IPS-18a (cell line): ENCODE measurements around the gene MGME1.

ENCODE experiments used
- H3K27ac ChIP-seq: one replicate; pipeline ENCODE4 v1.5.1; 2013; ENCODE audit warnings: low read length
- H3K27me3 ChIP-seq: one replicate; pipeline ENCODE4 v1.6.1; 2013; ENCODE audit warnings: mild to moderate bottlenecking, low read length; ENCODE audit not compliant: control insufficient read depth, insufficient read depth
- H3K36me3 ChIP-seq: one replicate; pipeline ENCODE4 v1.6.1; 2013; ENCODE audit warnings: low read depth, low read length; ENCODE audit not compliant: control insufficient read depth
- H3K4me1 ChIP-seq: one replicate; pipeline ENCODE4 v1.6.1; 2013; ENCODE audit warnings: low read depth, low read length; ENCODE audit not compliant: control insufficient read depth
- H3K4me3 ChIP-seq: one replicate; pipeline ENCODE4 v1.5.1; 2013; ENCODE audit warnings: low read length
- H3K9ac ChIP-seq: one replicate; pipeline ENCODE4 v1.6.1; 2013; ENCODE audit warnings: mild to moderate bottlenecking, low read length, moderate library complexity
- H3K9me3 ChIP-seq: one replicate; pipeline ENCODE4 v1.6.1; 2013; ENCODE audit warnings: low read depth, low read length; ENCODE audit not compliant: control insufficient read depth

MGME1 gene

DNA sequence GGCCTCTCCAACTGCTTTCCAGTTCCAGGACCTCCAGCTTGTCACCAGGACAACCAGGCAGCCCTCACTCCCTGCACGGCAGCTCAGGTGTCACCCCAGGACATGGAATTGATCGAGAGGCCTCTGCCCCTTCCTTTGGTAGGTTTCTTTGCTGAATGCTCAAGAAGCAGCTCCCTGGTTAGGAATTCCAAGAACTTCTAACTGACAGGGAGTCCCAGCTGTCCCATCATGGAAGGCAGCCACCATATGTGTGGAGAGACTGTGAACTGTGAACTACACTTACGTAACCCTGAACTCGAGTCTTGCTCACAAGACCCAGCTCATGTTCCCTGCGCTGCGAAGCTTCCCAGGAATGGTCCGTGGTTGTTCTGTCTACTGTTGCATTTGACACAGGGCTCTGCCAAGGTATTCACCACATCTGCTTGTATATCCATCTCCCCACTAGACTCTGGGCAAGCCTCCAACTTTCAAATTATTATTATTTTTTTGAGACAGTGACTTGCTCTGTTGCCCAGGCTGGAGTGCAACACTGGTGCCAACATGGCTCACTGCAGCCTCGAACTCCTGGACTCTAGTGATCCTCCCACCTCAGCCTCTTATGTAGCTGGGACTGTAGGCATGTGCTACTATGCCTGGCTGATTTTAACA is 35.7 kb downstream of the MGME1 start:
- Histone ChIP-seq H3K9ac (no peak overlapping the region), H3K27ac (no peak overlapping the region), H3K27me3 (no peaks in the 10 kb centered on the region), H3K4me1 (peaks cover 22% of the 10 kb centered on the region), H3K36me3 (no peaks in the 10 kb centered on the region), H3K4me3 (no peak overlapping the region), H3K9me3 (no peaks in the 10 kb centered on the region)

DNA sequence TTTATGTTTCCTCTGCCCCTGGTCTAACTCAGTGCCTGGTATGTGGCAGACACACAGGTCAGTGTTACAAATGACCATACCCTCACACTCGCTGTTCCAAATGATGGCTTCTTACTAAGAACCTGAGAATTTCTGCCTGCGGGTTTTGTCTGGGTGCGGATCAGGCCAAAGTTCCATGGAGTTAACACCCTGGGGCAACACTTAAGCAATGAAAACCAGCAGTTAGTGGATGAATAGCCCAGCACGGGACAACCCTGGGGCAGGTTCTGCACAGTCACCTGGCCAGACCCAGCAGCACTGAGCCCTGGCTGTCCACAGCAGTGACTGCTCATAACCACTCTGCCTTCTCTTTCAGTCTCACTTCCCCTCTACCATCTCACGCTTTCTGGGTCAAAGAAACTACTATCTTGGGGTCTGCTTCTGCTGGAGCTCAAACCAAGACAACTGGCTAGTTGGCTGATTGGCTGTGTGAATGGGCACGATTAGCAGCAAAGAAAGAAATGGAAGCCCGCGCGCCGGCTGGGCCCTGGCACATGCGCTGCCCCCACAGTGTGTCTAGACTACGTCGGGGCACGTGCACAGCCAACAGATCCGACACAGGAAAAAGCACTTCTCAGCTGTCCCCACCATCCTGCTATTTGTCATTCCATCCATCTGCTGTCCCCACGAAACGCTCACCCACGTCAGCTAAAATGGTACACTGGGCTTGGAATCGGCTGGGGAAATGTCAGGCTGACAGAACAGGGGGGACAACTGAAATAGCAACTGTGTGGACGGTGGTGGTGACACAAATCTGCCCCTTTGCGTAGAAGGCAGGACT is 36.6 kb downstream of the MGME1 start:
- H3K4me3 ChIP-seq, result no peak overlapping the region
- H3K27ac ChIP-seq, result no peak overlapping the region
- no peak overlapping the region for H3K9ac ChIP-seq
- H3K36me3 ChIP-seq, result no peaks in the 10 kb centered on the region
- H3K27me3 ChIP-seq, result no peaks in the 10 kb centered on the region
- peaks cover 22% of the 10 kb centered on the region for H3K4me1 ChIP-seq
- no peaks in the 10 kb centered on the region for H3K9me3 ChIP-seq

- Histone ChIP-seq H3K27me3 (no peaks in the 10 kb centered on the region), H3K4me3 (no peak overlapping the region), H3K4me1 (peaks cover 22% of the 10 kb centered on the region), H3K9me3 (no peaks in the 10 kb centered on the region), H3K9ac (no peak overlapping the region), H3K27ac (no peak overlapping the region), H3K36me3 (no peaks in the 10 kb centered on the region)
These were observed 37.2 kb downstream of the MGME1 start for GRCh38 chr20:18005990-18006364.

DNA sequence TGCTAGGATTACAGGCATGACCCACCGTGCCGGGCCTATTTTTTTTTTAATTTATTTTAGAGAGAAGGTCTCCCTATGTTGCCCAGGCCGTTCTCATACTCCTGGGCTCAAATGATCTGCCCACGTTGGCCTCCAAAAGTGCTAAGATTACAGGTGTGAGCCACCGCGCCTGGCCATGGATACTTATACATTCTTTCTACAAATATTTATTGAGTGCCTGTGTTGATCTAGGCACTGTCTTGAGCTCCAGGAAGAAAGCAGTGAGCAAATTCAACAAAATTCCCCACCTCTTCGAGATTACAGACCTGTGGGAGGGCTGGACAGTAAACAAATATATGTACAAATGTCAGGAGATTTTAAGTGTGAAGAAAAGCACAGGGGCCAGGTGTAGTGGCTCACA is 37.9 kb downstream of the MGME1 start:
- Histone ChIP-seq H3K27ac (no peak overlapping the region), H3K4me3 (no peak overlapping the region), H3K4me1 (peaks cover 22% of the 10 kb centered on the region), H3K9ac (no peak overlapping the region), H3K36me3 (no peaks in the 10 kb centered on the region), H3K27me3 (no peaks in the 10 kb centered on the region), H3K9me3 (no peaks in the 10 kb centered on the region)

GRCh38 chr20:18007534-18008292 is 38.9 kb downstream of the MGME1 start:
- Histone ChIP-seq H3K9me3 (no peaks in the 10 kb centered on the region), H3K36me3 (no peaks in the 10 kb centered on the region), H3K27me3 (no peaks in the 10 kb centered on the region), H3K9ac (no peak overlapping the region), H3K4me3 (no peak overlapping the region), H3K4me1 (peaks cover 22% of the 10 kb centered on the region), H3K27ac (no peak overlapping the region)

- Histone ChIP-seq H3K27ac (no peak overlapping the region), H3K4me3 (no peak overlapping the region), H3K27me3 (no peaks in the 10 kb centered on the region), H3K9me3 (no peaks in the 10 kb centered on the region), H3K36me3 (no peaks in the 10 kb centered on the region), H3K4me1 (peaks cover 18% of the 10 kb centered on the region), H3K9ac (no peak overlapping the region)
These were observed 40.3 kb downstream of the MGME1 start for GRCh38 chr20:18009116-18009515.

DNA sequence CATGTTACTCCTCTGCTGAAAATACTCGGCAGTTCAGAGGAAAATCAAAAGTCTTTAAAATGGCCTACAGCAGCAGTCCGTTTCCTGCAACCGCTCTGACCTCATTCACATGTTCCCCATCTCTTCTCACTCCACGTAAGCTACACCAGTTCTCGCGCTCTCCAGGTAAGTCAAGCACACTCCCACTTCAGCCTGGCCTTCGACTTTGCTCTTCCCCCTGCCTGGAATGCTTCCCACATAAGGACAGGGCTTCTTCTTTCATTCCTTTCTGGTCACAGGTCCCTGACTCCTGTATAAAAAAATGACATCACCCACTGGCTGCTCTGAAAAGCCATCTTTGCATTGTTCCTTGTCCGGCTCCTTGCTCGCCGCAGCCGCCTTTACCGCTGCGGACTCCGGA is 42.7 kb downstream of the MGME1 start:
- H3K36me3 ChIP-seq, result no peaks in the 10 kb centered on the region
- no peaks in the 10 kb centered on the region for H3K4me1 ChIP-seq
- H3K9me3 ChIP-seq, result no peaks in the 10 kb centered on the region
- H3K27me3 ChIP-seq, result no peaks in the 10 kb centered on the region
- no peak overlapping the region for H3K27ac ChIP-seq
- H3K9ac ChIP-seq, result no peak overlapping the region
- no peak overlapping the region for H3K4me3 ChIP-seq

DNA sequence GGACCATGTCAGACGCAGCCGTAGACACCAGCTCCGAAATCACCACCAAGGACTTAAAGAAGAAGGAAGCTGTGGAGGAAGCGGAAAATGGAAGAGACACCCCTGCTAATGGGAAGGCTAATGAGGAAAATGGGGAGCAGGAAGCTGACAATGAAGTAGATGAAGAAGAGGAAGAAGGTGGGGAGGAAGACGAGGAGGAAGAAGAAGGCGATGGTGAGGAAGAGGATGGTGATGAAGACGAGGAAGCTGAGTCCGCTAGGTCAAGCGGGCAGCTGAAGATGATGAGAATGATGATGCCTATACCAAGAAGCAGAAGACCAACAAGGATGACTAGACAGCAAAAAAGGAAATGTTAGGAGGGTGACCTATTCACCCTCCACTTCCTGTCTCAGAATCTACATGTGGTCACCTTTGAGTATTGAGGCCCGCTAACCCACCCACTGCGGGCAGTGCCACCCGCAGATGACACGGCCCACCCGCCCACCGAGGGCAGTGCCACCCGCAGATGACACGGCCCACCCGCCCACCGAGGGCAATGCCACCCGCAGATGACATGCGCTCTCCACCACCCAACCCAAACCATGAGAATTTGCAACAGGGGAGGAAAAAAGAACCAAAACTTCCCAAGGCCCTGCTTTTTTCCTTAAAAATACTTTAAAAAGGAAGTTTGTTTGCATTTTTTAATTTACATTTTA is 43.3 kb downstream of the MGME1 start:
- Histone ChIP-seq H3K4me1 (no peaks in the 10 kb centered on the region), H3K4me3 (no peak overlapping the region), H3K9ac (no peak overlapping the region), H3K9me3 (no peaks in the 10 kb centered on the region), H3K36me3 (no peaks in the 10 kb centered on the region), H3K27me3 (no peaks in the 10 kb centered on the region), H3K27ac (no peak overlapping the region)

GRCh38 chr20:18012901-18013300 is 44.1 kb downstream of the MGME1 start:
- Histone ChIP-seq H3K27me3 (no peaks in the 10 kb centered on the region), H3K9ac (no peak overlapping the region), H3K9me3 (no peaks in the 10 kb centered on the region), H3K4me1 (no peaks in the 10 kb centered on the region), H3K4me3 (no peak overlapping the region), H3K27ac (no peak overlapping the region), H3K36me3 (no peaks in the 10 kb centered on the region)

GRCh38 chr20:18014411-18014810 is 45.6 kb downstream of the MGME1 start:
- H3K9me3 ChIP-seq, result no peaks in the 10 kb centered on the region
- no peaks in the 10 kb centered on the region for H3K27me3 ChIP-seq
- no peaks in the 10 kb centered on the region for H3K36me3 ChIP-seq
- no peak overlapping the region for H3K27ac ChIP-seq
- H3K9ac ChIP-seq, result no peak overlapping the region
- no peaks in the 10 kb centered on the region for H3K4me1 ChIP-seq
- no peak overlapping the region for H3K4me3 ChIP-seq

- H3K27me3 ChIP-seq, result no peaks in the 10 kb centered on the region
- H3K9ac ChIP-seq, result no peak overlapping the region
- H3K27ac ChIP-seq, result no peak overlapping the region
- H3K4me3 ChIP-seq, result no peak overlapping the region
- no peaks in the 10 kb centered on the region for H3K36me3 ChIP-seq
- H3K4me1 ChIP-seq, result no peaks in the 10 kb centered on the region
- H3K9me3 ChIP-seq, result no peaks in the 10 kb centered on the region
These were observed 48.0 kb downstream of the MGME1 start for GRCh38 chr20:18016772-18017171.
